Astrocyte (in vitro differentiated cells and primary cell): ENCODE measurements around the gene KCNH4. TPM values are rescaled to one million over a fixed set of nuclear protein-coding genes. Genes with fewer than 3 reads are reported as not detected.

Experiments
- DNase-seq: peaks from one replicate; pipeline ENCODE4 v3.0.0-alpha.2; 2010; ENCODE audit warnings: low read depth
- FAIRE-seq: peaks from 2 replicates; lab custom pipeline; 2011; peaks lifted over from hg19 to GRCh38; lab: Jason Lieb, UNC
- H2AFZ ChIP-seq: 2 replicates; pipeline ENCODE4 v1.6.0; 2012; ENCODE audit warnings: low read depth, low read length, inconsistent platforms
- H3K27ac ChIP-seq: 2 replicates; pipeline ENCODE4 v1.5.1; 2011; ENCODE audit warnings: low read depth, low read length, inconsistent platforms
- H3K27me3 ChIP-seq: 2 replicates; pipeline ENCODE4 v1.6.0; 2011; ENCODE audit warnings: low read length, inconsistent platforms; ENCODE audit not compliant: insufficient read depth
- H3K36me3 ChIP-seq: 2 replicates; pipeline ENCODE4 v1.5.1; 2011; ENCODE audit warnings: low read length, inconsistent platforms; ENCODE audit not compliant: insufficient read depth
- H3K4me1 ChIP-seq: 2 replicates; pipeline ENCODE4 v1.5.1; 2011; ENCODE audit warnings: low read length, inconsistent platforms; ENCODE audit not compliant: insufficient read depth
- H3K4me2 ChIP-seq: 2 replicates; pipeline ENCODE4 v1.6.0; 2012; ENCODE audit warnings: low read length, inconsistent platforms
- H3K4me3 ChIP-seq: 2 replicates; pipeline ENCODE4 v1.5.1; 2011; ENCODE audit warnings: low read depth, mild to moderate bottlenecking, low read length, inconsistent platforms; ENCODE audit not compliant: insufficient read depth
- H3K79me2 ChIP-seq: 2 replicates; pipeline ENCODE4 v1.6.0; 2012; ENCODE audit warnings: mild to moderate bottlenecking, low read length, inconsistent platforms; ENCODE audit not compliant: insufficient read depth
- H3K9ac ChIP-seq: 2 replicates; pipeline ENCODE4 v1.6.0; 2012; ENCODE audit warnings: mild to moderate bottlenecking, low read length, inconsistent platforms
- H3K9me3 ChIP-seq: 2 replicates; pipeline ENCODE4 v1.5.1; 2012; ENCODE audit warnings: low read depth, mild to moderate bottlenecking, low read length, inconsistent platforms; ENCODE audit not compliant: insufficient read depth
- H4K20me1 ChIP-seq: 2 replicates; pipeline ENCODE4 v1.6.0; 2012; ENCODE audit warnings: low read length, inconsistent platforms; ENCODE audit not compliant: insufficient read depth
- H3K27ac Mint-ChIP-seq: one replicate; pipeline ENCODE4 v1.8.0; 2021; ENCODE audit warnings: mild to moderate bottlenecking, mixed read lengths; ENCODE audit not compliant: unreplicated experiment
- H3K27me3 Mint-ChIP-seq: one replicate; pipeline ENCODE4 v1.8.0; 2021; ENCODE audit warnings: low read depth, mixed read lengths; ENCODE audit not compliant: unreplicated experiment
- H3K36me3 Mint-ChIP-seq: one replicate; pipeline ENCODE4 v1.8.0; 2021; ENCODE audit warnings: low read depth, mixed read lengths; ENCODE audit not compliant: unreplicated experiment
- H3K4me1 Mint-ChIP-seq: one replicate; pipeline ENCODE4 v1.8.0; 2021; ENCODE audit warnings: low read depth, mixed read lengths; ENCODE audit not compliant: unreplicated experiment
- H3K4me3 Mint-ChIP-seq: one replicate; pipeline ENCODE4 v1.8.0; 2021; ENCODE audit warnings: mild to moderate bottlenecking, moderate library complexity, mixed read lengths; ENCODE audit not compliant: unreplicated experiment
- H3K9me3 Mint-ChIP-seq: one replicate; pipeline ENCODE4 v1.8.0; 2021; ENCODE audit warnings: mild to moderate bottlenecking, mixed read lengths; ENCODE audit not compliant: unreplicated experiment
- CTCF ChIP-seq: IDR thresholded peaks from 2 replicates; pipeline ENCODE4 v1.5.1; 2011; ENCODE audit warnings: low read depth, mild to moderate bottlenecking, inconsistent platforms, low read length, moderate library complexity; ENCODE audit not compliant: insufficient read depth
- EZH2 ChIP-seq: IDR thresholded peaks from 2 replicates; pipeline ENCODE4 v1.6.1; 2012; ENCODE audit warnings: mild to moderate bottlenecking, low read length, inconsistent platforms; ENCODE audit not compliant: insufficient read depth
- total RNA-seq: library from RNA; stranded (reverse); gene quantifications from 2 replicates; pipeline ENCODE4 v1.2.1, GENCODE V29; 2021

KCNH4 gene
- total RNA-seq, 1 donor from 2014 or later, result not detected

- no peak within 1 kb of the TSS for H3K27ac ChIP-seq
- FAIRE-seq, result no peak
- DNase-seq, result peak; percentile 52
Measured at GRCh38 chr17:42193969-42194899, 13.3 kb upstream of the KCNH4 start, which contains the start of gene GHDC. Gene GHDC (minus strand): TSS chr17:42194494. CDS start chr17:42193581, 913 bp downstream.

DNA sequence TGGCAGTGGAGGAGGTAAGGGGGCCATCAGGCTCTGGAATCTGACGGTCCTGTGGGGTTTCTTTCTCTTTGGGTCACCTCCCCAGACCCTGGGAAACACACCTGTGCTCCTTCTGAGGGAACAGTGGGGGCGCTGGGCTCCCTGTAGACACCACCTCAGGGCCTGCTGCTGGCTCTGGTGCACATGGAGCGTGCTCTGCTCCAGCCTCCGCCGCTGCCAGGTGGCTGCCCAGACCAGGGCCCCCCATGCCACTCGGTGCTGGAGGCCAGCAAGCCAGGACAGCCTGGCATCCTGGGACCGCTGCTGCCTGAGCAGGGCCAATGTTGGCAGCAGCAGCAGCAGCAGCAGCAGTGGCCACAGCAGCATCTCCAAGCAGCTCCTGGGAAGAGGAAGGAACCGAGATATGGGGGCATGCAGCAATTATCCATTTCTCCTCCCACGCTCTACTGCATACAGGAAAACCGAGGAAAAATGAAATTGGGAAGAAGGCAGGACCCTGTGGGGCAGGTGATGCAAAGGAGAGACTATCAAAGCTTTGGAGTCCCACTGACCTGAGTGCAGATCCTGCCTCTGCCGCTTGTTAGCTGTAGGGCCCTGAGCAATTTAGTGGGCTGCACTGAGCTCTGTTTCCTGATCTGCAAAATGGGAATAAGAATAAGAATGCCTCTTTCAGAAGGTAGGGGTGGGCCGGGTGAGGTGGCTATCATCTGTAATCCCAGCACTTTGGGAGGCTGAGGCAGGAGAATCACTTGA is 12.4 kb upstream of the KCNH4 start:
- no peak overlapping the region for H3K4me3 Mint-ChIP-seq
- Histone ChIP-seq H3K9me3 (no peaks in the 10 kb centered on the region), H3K4me3 (no peak overlapping the region), H3K36me3 (no peaks in the 10 kb centered on the region), H3K79me2 (no peaks in the 10 kb centered on the region), H2AFZ (peak overlapping the region; percentile 81), H3K9ac (no peak overlapping the region), H4K20me1 (no peaks in the 10 kb centered on the region), H3K4me1 (no peaks in the 10 kb centered on the region), H3K27ac (no peak overlapping the region), H3K4me2 (peak overlapping the region; percentile 86), H3K27me3 (no peaks in the 10 kb centered on the region)
- H3K9me3 Mint-ChIP-seq, result no peaks in the 10 kb centered on the region
- TF ChIP-seq CTCF (no peak), EZH2 (no peak)
- no peaks in the 10 kb centered on the region for H3K4me1 Mint-ChIP-seq
- no peaks in the 10 kb centered on the region for H3K36me3 Mint-ChIP-seq
- DNase-seq (no peak), FAIRE-seq (no peak)
- H3K27ac Mint-ChIP-seq, result peak overlapping the region; percentile 31
- H3K27me3 Mint-ChIP-seq, result peaks cover 12% of the 10 kb centered on the region

More at GRCh38 chr17:42193969-42194899, 13.3 kb upstream of the KCNH4 start, which contains the start of gene GHDC:
- H3K27me3 ChIP-seq, result no peaks in the 10 kb centered on the region
- no peaks in the 10 kb centered on the region for H3K36me3 ChIP-seq
- no peaks in the 10 kb centered on the region for H4K20me1 ChIP-seq
- peaks cover 2% of the 10 kb centered on the region for H3K36me3 Mint-ChIP-seq
- H3K27me3 Mint-ChIP-seq, result peaks cover 5% of the 10 kb centered on the region
- no peak within 1 kb of the TSS for H3K4me3 Mint-ChIP-seq
- H3K4me1 ChIP-seq, result no peaks in the 10 kb centered on the region
- peak within 1 kb of the TSS; percentile 81 for H2AFZ ChIP-seq
- TF ChIP-seq CTCF (no peak), EZH2 (no peak)
- peak within 1 kb of the TSS; percentile 74 for H3K4me3 ChIP-seq
- no peaks in the 10 kb centered on the region for H3K9me3 ChIP-seq
- peak within 1 kb of the TSS; percentile 86 for H3K4me2 ChIP-seq
- H3K79me2 ChIP-seq, result no peaks in the 10 kb centered on the region
- H3K4me1 Mint-ChIP-seq, result no peaks in the 10 kb centered on the region
- H3K9me3 Mint-ChIP-seq, result no peaks in the 10 kb centered on the region
- peak within 1 kb of the TSS; percentile 31 for H3K27ac Mint-ChIP-seq
- H3K9ac ChIP-seq, result peak within 1 kb of the TSS; percentile 67
